HEK293 (cell line): Measurements from ENCODE around the gene PRKAB2.

Source experiments
- GLIS2 ChIP-seq: fragments of 450-650 bp; formaldehyde crosslinking; IDR thresholded peaks from 2 replicates; pipeline ENCODE4 v1.5.1; 2016; ENCODE audit warnings: missing biosample characterization, missing genetic modification characterization
- KLF7 ChIP-seq: fragments of 450-650 bp; formaldehyde crosslinking; IDR thresholded peaks from 2 replicates; pipeline ENCODE4 v1.5.1; 2016; ENCODE audit warnings: missing biosample characterization, missing genetic modification characterization, borderline replicate concordance
- OVOL3 ChIP-seq: fragments of 450-650 bp; formaldehyde crosslinking; IDR thresholded peaks from 2 replicates; pipeline ENCODE4 v1.5.1; 2016; ENCODE audit warnings: missing biosample characterization, missing genetic modification characterization
- SCRT2 ChIP-seq: fragments of 450-650 bp; formaldehyde crosslinking; IDR thresholded peaks from 2 replicates; pipeline ENCODE4 v1.5.1; 2016; ENCODE audit warnings: missing biosample characterization, missing genetic modification characterization
- SP7 ChIP-seq: fragments of 450-650 bp; formaldehyde crosslinking; IDR thresholded peaks from 2 replicates; pipeline ENCODE4 v1.5.1; 2016; ENCODE audit warnings: missing biosample characterization, missing genetic modification characterization
- YY2 ChIP-seq: fragments of 450-650 bp; formaldehyde crosslinking; IDR thresholded peaks from 2 replicates; pipeline ENCODE4 v1.5.1; 2016; ENCODE audit warnings: missing biosample characterization, missing genetic modification characterization
- ZBTB1 ChIP-seq: fragments of 450-650 bp; formaldehyde crosslinking; IDR thresholded peaks from 2 replicates; pipeline ENCODE4 v1.5.1; 2016; ENCODE audit warnings: missing biosample characterization, missing genetic modification characterization
- ZBTB17 ChIP-seq: fragments of 450-650 bp; formaldehyde crosslinking; IDR thresholded peaks from 2 replicates; pipeline ENCODE4 v1.5.1; 2016; ENCODE audit warnings: missing biosample characterization, missing genetic modification characterization
- ZBTB20 ChIP-seq: fragments of 450-650 bp; formaldehyde crosslinking; IDR thresholded peaks from 2 replicates; pipeline ENCODE4 v1.5.1; 2016; ENCODE audit warnings: missing biosample characterization, missing genetic modification characterization
- ZBTB48 ChIP-seq: fragments of 450-650 bp; formaldehyde crosslinking; IDR thresholded peaks from 2 replicates; pipeline ENCODE4 v1.5.1; 2016; ENCODE audit warnings: missing biosample characterization, missing genetic modification characterization
- ZFP69B ChIP-seq: fragments of 450-650 bp; formaldehyde crosslinking; IDR thresholded peaks from 2 replicates; pipeline ENCODE4 v1.5.1; 2016; ENCODE audit warnings: missing biosample characterization, missing genetic modification characterization
- ZNF169 ChIP-seq: fragments of 450-650 bp; formaldehyde crosslinking; IDR thresholded peaks from 2 replicates; pipeline ENCODE4 v1.5.1; 2016; ENCODE audit warnings: missing biosample characterization, missing genetic modification characterization
- ZNF2 ChIP-seq: fragments of 450-650 bp; formaldehyde crosslinking; IDR thresholded peaks from 2 replicates; pipeline ENCODE4 v1.5.1; 2016; ENCODE audit warnings: missing biosample characterization, missing genetic modification characterization
- ZNF24 ChIP-seq: fragments of 450-650 bp; formaldehyde crosslinking; IDR thresholded peaks from 2 replicates; pipeline ENCODE4 v1.5.1; 2016; ENCODE audit warnings: missing biosample characterization, missing genetic modification characterization
- ZNF341 ChIP-seq: fragments of 450-650 bp; formaldehyde crosslinking; IDR thresholded peaks from 2 replicates; pipeline ENCODE4; 2016; ENCODE audit warnings: low read depth, missing biosample characterization, missing genetic modification characterization
- ZNF362 ChIP-seq: fragments of 450-650 bp; formaldehyde crosslinking; IDR thresholded peaks from 2 replicates; pipeline ENCODE4 v1.5.1; 2016; ENCODE audit warnings: missing biosample characterization, missing genetic modification characterization
- ZNF449 ChIP-seq: fragments of 450-650 bp; formaldehyde crosslinking; IDR thresholded peaks from 2 replicates; pipeline ENCODE4 v1.5.1; 2017; ENCODE audit warnings: missing biosample characterization, mild to moderate bottlenecking, missing genetic modification characterization, moderate library complexity
- ZNF549 ChIP-seq: fragments of 450-650 bp; IDR thresholded peaks from 2 replicates; pipeline ENCODE4 v1.5.1; 2018; ENCODE audit warnings: missing biosample characterization, missing genetic modification characterization, mild to moderate bottlenecking, inconsistent platforms, moderate library complexity
- ZNF561 ChIP-seq: fragments of 450-650 bp; IDR thresholded peaks from 2 replicates; pipeline ENCODE4 v1.5.1; 2018; ENCODE audit warnings: missing biosample characterization, missing genetic modification characterization, borderline replicate concordance
- ZNF600 ChIP-seq: fragments of 450-650 bp; formaldehyde crosslinking; IDR thresholded peaks from 2 replicates; pipeline ENCODE4 v1.5.1; 2016; ENCODE audit warnings: missing biosample characterization, missing genetic modification characterization
- ZNF621 ChIP-seq: fragments of 450-650 bp; formaldehyde crosslinking; IDR thresholded peaks from 2 replicates; pipeline ENCODE4 v1.5.1; 2017; ENCODE audit warnings: missing biosample characterization, missing genetic modification characterization
- ZNF626 ChIP-seq: fragments of 450-650 bp; sonication (Bioruptor Pico); formaldehyde crosslinking; IDR thresholded peaks from 2 replicates; pipeline ENCODE4 v1.5.1; 2018; ENCODE audit warnings: missing biosample characterization, missing genetic modification characterization, inconsistent platforms
- ZNF707 ChIP-seq: fragments of 450-650 bp; formaldehyde crosslinking; IDR thresholded peaks from 2 replicates; pipeline ENCODE4 v1.5.1; 2016; ENCODE audit warnings: missing biosample characterization, missing genetic modification characterization
- ZSCAN16 ChIP-seq: fragments of 450-650 bp; formaldehyde crosslinking; IDR thresholded peaks from 2 replicates; pipeline ENCODE4 v1.5.1; 2016; ENCODE audit warnings: missing biosample characterization, missing genetic modification characterization
- TF ChIP-seq, protein P1 (sequence below): fragments of 450-650 bp; formaldehyde crosslinking; IDR thresholded peaks from 2 replicates; pipeline ENCODE4 v1.5.1; 2016; ENCODE audit warnings: missing biosample characterization, missing genetic modification characterization
- TF ChIP-seq, protein P2 (sequence below): fragments of 450-650 bp; formaldehyde crosslinking; IDR thresholded peaks from 2 replicates; pipeline ENCODE4 v1.5.1; 2016; ENCODE audit warnings: missing biosample characterization, missing genetic modification characterization
- TF ChIP-seq, protein P3 (sequence below): fragments of 450-650 bp; IDR thresholded peaks from 2 replicates; pipeline ENCODE4 v1.5.1; 2018; ENCODE audit warnings: missing biosample characterization, mild to moderate bottlenecking, missing genetic modification characterization
- TF ChIP-seq, protein P4 (sequence below): fragments of 450-650 bp; formaldehyde crosslinking; IDR thresholded peaks from 2 replicates; pipeline ENCODE4 v1.5.1; 2016; ENCODE audit warnings: missing biosample characterization, missing genetic modification characterization

Gene PRKAB2

DNA sequence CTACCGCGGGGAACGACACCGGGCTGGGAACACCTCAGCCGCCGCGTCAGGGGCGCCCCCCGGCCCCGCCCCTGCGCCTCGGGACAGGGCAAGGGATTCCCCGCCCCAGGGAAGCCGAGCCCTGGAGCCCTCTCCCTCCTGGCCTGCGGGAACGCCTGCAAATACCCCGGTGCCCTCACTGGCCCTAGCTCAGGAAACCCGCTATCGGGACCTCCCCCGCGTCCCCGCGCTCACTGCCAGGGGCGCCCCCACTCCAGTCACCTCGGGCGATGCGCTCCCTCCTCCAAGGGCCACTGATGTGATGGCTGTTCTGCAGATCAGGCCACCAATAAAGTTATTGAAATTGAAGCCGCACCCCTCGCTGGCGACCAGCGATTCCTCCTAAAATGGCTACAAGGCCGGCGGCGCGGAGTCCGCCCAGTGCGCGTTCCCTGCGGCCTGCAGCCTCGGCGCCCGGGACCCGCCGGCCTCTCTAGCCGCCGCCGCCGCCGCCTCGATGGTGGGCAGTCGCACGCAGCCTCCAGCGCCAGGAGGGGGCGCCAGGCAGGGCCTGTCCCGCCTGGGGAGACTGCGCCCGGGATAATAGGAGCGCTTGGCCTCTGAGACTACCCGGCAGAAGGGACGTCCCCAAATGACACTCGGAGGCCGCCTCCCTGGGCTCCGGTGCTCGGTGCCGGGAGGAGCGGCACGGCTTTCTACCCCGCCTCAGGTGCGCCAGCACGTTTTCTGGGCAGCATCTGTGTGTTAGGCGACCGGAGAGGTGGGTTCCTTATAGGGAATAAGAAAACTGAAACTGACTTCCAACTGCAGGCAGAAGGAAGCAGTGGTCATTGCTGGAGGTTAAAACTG, at the start of gene PRKAB2 (continued):
- TF ChIP-seq ZNF362 (tag by site-specific recombination), result peak; percentile 26; the same call in 1 of the 2 replicates
- peak; percentile 66; the same call in 1 of the 2 replicates for TF ChIP-seq YY2 (tag by site-specific recombination)
- TF ChIP-seq ZFP69B (tag by site-specific recombination), result peak; percentile 54
- TF ChIP-seq ZNF2 (tag by site-specific recombination), result peak; percentile 48
- peak; percentile 49; the same call in 1 of the 2 replicates for TF ChIP-seq ZNF449 (tag by site-specific recombination)
- peak; percentile 65; the same call in 1 of the 2 replicates for TF ChIP-seq ZNF24
- TF ChIP-seq ZNF341 (tag by site-specific recombination), result peak; percentile 92
- TF ChIP-seq, protein P1, sequence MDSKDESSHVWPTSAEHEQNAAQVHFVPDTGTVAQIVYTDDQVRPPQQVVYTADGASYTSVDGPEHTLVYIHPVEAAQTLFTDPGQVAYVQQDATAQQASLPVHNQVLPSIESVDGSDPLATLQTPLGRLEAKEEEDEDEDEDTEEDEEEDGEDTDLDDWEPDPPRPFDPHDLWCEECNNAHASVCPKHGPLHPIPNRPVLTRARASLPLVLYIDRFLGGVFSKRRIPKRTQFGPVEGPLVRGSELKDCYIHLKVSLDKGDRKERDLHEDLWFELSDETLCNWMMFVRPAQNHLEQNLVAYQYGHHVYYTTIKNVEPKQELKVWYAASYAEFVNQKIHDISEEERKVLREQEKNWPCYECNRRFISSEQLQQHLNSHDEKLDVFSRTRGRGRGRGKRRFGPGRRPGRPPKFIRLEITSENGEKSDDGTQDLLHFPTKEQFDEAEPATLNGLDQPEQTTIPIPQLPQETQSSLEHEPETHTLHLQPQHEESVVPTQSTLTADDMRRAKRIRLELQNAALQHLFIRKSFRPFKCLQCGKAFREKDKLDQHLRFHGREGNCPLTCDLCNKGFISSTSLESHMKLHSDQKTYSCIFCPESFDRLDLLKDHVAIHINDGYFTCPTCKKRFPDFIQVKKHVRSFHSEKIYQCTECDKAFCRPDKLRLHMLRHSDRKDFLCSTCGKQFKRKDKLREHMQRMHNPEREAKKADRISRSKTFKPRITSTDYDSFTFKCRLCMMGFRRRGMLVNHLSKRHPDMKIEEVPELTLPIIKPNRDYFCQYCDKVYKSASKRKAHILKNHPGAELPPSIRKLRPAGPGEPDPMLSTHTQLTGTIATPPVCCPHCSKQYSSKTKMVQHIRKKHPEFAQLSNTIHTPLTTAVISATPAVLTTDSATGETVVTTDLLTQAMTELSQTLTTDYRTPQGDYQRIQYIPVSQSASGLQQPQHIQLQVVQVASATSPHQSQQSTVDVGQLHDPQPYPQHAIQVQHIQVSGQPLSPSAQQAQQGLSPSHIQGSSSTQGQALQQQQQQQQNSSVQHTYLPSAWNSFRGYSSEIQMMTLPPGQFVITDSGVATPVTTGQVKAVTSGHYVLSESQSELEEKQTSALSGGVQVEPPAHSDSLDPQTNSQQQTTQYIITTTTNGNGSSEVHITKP (tag by site-specific recombination), result peak; percentile 100
- TF ChIP-seq, protein P2, sequence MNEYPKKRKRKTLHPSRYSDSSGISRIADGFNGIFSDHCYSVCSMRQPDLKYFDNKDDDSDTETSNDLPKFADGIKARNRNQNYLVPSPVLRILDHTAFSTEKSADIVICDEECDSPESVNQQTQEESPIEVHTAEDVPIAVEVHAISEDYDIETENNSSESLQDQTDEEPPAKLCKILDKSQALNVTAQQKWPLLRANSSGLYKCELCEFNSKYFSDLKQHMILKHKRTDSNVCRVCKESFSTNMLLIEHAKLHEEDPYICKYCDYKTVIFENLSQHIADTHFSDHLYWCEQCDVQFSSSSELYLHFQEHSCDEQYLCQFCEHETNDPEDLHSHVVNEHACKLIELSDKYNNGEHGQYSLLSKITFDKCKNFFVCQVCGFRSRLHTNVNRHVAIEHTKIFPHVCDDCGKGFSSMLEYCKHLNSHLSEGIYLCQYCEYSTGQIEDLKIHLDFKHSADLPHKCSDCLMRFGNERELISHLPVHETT, result peak; percentile 47; the same call in 1 of the 2 replicates
- TF ChIP-seq ZNF626, result peak; percentile 87; the same call in 1 of the 2 replicates
- TF ChIP-seq ZNF707 (tag by site-specific recombination), result no peak
- peak; percentile 91 for TF ChIP-seq ZNF600
- TF ChIP-seq, protein P3, sequence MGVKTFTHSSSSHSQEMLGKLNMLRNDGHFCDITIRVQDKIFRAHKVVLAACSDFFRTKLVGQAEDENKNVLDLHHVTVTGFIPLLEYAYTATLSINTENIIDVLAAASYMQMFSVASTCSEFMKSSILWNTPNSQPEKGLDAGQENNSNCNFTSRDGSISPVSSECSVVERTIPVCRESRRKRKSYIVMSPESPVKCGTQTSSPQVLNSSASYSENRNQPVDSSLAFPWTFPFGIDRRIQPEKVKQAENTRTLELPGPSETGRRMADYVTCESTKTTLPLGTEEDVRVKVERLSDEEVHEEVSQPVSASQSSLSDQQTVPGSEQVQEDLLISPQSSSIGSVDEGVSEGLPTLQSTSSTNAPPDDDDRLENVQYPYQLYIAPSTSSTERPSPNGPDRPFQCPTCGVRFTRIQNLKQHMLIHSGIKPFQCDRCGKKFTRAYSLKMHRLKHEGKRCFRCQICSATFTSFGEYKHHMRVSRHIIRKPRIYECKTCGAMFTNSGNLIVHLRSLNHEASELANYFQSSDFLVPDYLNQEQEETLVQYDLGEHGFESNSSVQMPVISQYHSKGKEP (tag by site-specific recombination), result peak; percentile 85
- peak; percentile 98 for TF ChIP-seq ZBTB48 (tag by site-specific recombination)
- peak; percentile 99 for TF ChIP-seq KLF7 (tag by site-specific recombination)
- TF ChIP-seq ZNF621 (tag by site-specific recombination), result no peak
- TF ChIP-seq ZNF549 (tag by site-specific recombination), result peak; percentile 33; the same call in 1 of the 2 replicates
- peak; percentile 94 for TF ChIP-seq SP7 (tag by site-specific recombination)
- TF ChIP-seq OVOL3 (tag by site-specific recombination), result no peak
- TF ChIP-seq, protein P4, sequence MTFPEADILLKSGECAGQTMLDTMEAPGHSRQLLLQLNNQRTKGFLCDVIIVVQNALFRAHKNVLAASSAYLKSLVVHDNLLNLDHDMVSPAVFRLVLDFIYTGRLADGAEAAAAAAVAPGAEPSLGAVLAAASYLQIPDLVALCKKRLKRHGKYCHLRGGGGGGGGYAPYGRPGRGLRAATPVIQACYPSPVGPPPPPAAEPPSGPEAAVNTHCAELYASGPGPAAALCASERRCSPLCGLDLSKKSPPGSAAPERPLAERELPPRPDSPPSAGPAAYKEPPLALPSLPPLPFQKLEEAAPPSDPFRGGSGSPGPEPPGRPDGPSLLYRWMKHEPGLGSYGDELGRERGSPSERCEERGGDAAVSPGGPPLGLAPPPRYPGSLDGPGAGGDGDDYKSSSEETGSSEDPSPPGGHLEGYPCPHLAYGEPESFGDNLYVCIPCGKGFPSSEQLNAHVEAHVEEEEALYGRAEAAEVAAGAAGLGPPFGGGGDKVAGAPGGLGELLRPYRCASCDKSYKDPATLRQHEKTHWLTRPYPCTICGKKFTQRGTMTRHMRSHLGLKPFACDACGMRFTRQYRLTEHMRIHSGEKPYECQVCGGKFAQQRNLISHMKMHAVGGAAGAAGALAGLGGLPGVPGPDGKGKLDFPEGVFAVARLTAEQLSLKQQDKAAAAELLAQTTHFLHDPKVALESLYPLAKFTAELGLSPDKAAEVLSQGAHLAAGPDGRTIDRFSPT (tag by site-specific recombination), result peak; percentile 77
- TF ChIP-seq SCRT2 (tag by site-specific recombination), result peak; percentile 13; the same call in 1 of the 2 replicates
- peak; percentile 98 for TF ChIP-seq GLIS2 (tag by site-specific recombination)
- TF ChIP-seq ZBTB17 (tag by site-specific recombination), result peak; percentile 89
- TF ChIP-seq ZNF169 (tag by site-specific recombination), result no peak
- TF ChIP-seq ZBTB20, result peak; percentile 98
- no peak; the same call in 1 of the 2 replicates for TF ChIP-seq ZSCAN16 (tag by site-specific recombination)
- TF ChIP-seq ZNF561 (tag by site-specific recombination), result peak; percentile 96
- no peak for TF ChIP-seq ZBTB1 (tag by site-specific recombination)
